HepG2 (cell line): ENCODE measurements around the gene SUPV3L1. TPM values are rescaled to one million over a fixed set of nuclear protein-coding genes. Genes with fewer than 3 reads are reported as not detected.

Source experiments
- ATAC-seq: fragments of 200-7000 bp; cut with Tn5 transposase; 3 replicates; pipeline ENCODE4 v1.9.1; 2020; ENCODE audit warnings: mild to moderate bottlenecking, moderate library complexity
- BruUV-seq: library from RNA; stranded (reverse); fragments of 400-500 nt; replicated peaks from 2 replicates; lab custom pipeline; 2021; lab: Mats Ljungman, UMichigan
- CTCF ChIA-PET: fragments of 300-600 bp; formaldehyde crosslinking; extraction: SDS; loops from one replicate; lab custom pipeline; 2021; ENCODE audit warnings: low total read pairs, inconsistent platforms, low intra/inter-chr PET ratio; lab: Yijun Ruan, JAX
- POLR2A ChIA-PET: fragments of 350-600 bp; sonication (Branson Sonifier 250); formaldehyde crosslinking; loops from one replicate; lab custom pipeline; 2020; ENCODE audit warnings: antibody characterized with exemption, inconsistent platforms; lab: Yijun Ruan, JAX
- DNase-seq: peaks from one replicate; pipeline ENCODE4 v3.0.0-alpha.2; 2015; ENCODE audit warnings: low spot score
- FAIRE-seq: peaks from 3 replicates; lab custom pipeline; 2011; peaks lifted over from hg19 to GRCh38; lab: Jason Lieb, UNC
- H2AFZ ChIP-seq: one replicate; pipeline ENCODE4 v1.6.1; 2011; ENCODE audit warnings: low read length, inconsistent platforms
- H3K27ac ChIP-seq: fragments of 300-600 bp; 3 replicates; pipeline ENCODE4 v1.8.0; 2011; ENCODE audit warnings: mixed run types, mild to moderate bottlenecking, mixed read lengths, low read length, inconsistent platforms; ENCODE audit not compliant: insufficient read depth; ENCODE audit errors: extremely low read length
- H3K27me3 ChIP-seq, 2 experiments: fragments of 200-600 bp in 1 of 2; 2 replicates in 1 of 2; 3 replicates in 1 of 2; pipeline versions ENCODE4 v1.6.0 to v1.8.0; 2011; ENCODE audit warnings: low read length in 2 of 2, mild to moderate bottlenecking in 2 of 2, moderate library complexity in 2 of 2, inconsistent platforms in 1 of 2; ENCODE audit not compliant: insufficient read depth in 2 of 2, control insufficient read depth in 1 of 2
- H3K36me3 ChIP-seq, 2 experiments: fragments of 200-600 bp in 1 of 2; replicated peaks in 1 of 2; 2 replicates in 1 of 2; 3 replicates in 1 of 2; pipeline versions ENCODE4 v1.5.1 to v1.8.0; 2011; ENCODE audit warnings: low read length in 2 of 2, inconsistent platforms in 1 of 2; ENCODE audit not compliant: insufficient read depth in 2 of 2, control insufficient read depth in 1 of 2
- H3K4me1 ChIP-seq: 2 replicates; pipeline ENCODE4 v1.5.1; 2012; ENCODE audit warnings: low read length, inconsistent platforms; ENCODE audit not compliant: insufficient read depth
- H3K4me2 ChIP-seq: 2 replicates; pipeline ENCODE4 v1.6.0; 2011; ENCODE audit warnings: low read depth, low read length, inconsistent platforms
- H3K4me3 ChIP-seq, 3 experiments: fragments of 200-600 bp in 1 of 3; sonication (generic), shearing (Covaris generic) in 1 of 3; replicated peaks in 1 of 3; 2 replicates each; pipeline ENCODE4 v1.5.1; 2011 to 2016; ENCODE audit warnings: low read length in 3 of 3, inconsistent platforms in 2 of 3, low read depth in 2 of 3, mild to moderate bottlenecking in 2 of 3, control low read depth in 1 of 3, mixed read lengths in 1 of 3; ENCODE audit not compliant: insufficient read depth in 1 of 3
- H3K79me2 ChIP-seq: one replicate; pipeline ENCODE4 v1.6.1; 2011; ENCODE audit warnings: low read length, inconsistent platforms; ENCODE audit not compliant: insufficient read depth
- H3K9ac ChIP-seq: 2 replicates; pipeline ENCODE4 v1.6.0; 2011; ENCODE audit warnings: mild to moderate bottlenecking, low read depth, low read length, inconsistent platforms; ENCODE audit not compliant: insufficient read depth
- H3K9me3 ChIP-seq: 2 replicates; pipeline ENCODE4 v1.5.1; 2012; ENCODE audit warnings: mild to moderate bottlenecking, low read length
- H4K20me1 ChIP-seq: 2 replicates; pipeline ENCODE4 v1.6.0; 2011; ENCODE audit warnings: inconsistent platforms, mild to moderate bottlenecking, low read length, moderate library complexity; ENCODE audit not compliant: insufficient read depth
- CCAR2 ChIP-seq: fragments of 200-400 bp; formaldehyde crosslinking; optimal IDR thresholded peaks from 2 replicates; pipeline ENCODE3; 2018; ENCODE audit warnings: low read depth, mild to moderate bottlenecking, low read length, moderate library complexity
- CHCHD3 ChIP-seq: sonication (generic); formaldehyde crosslinking; IDR thresholded peaks from 2 replicates; pipeline ENCODE4 v1.8.0; 2022; ENCODE audit warnings: mild to moderate bottlenecking, missing genetic modification reagents, moderate library complexity
- MED1 ChIP-seq: sonication (generic); formaldehyde crosslinking; IDR thresholded peaks from 2 replicates; pipeline ENCODE4 v1.4.0; 2020; ENCODE audit warnings: missing genetic modification reagents
- SRSF1 ChIP-seq: fragments of 200-400 bp; formaldehyde crosslinking; optimal IDR thresholded peaks from 2 replicates; pipeline ENCODE3; 2017; ENCODE audit warnings: mild to moderate bottlenecking, low read depth, low read length, moderate library complexity
- TBX3 ChIP-seq: fragments of 450-650 bp; IDR thresholded peaks from 2 replicates; pipeline ENCODE4 v1.6.1; 2017; ENCODE audit warnings: antibody characterized with exemption, mild to moderate bottlenecking, inconsistent platforms, borderline replicate concordance
- ZNF296 ChIP-seq: sonication (generic); formaldehyde crosslinking; conservative IDR thresholded peaks from 2 replicates; pipeline ENCODE4 v1.5.0; 2020; ENCODE audit warnings: mild to moderate bottlenecking, missing genetic modification reagents
- ZNF543 ChIP-seq: sonication (generic); formaldehyde crosslinking; IDR thresholded peaks from 2 replicates; pipeline ENCODE4 v1.4.0; 2020; ENCODE audit warnings: mild to moderate bottlenecking, missing genetic modification reagents
- ZNF597 ChIP-seq: sonication (generic); formaldehyde crosslinking; IDR thresholded peaks from 2 replicates; pipeline ENCODE4 v1.5.0; 2020; ENCODE audit warnings: missing genetic modification reagents
- ZNF792 ChIP-seq: IDR thresholded peaks from 2 replicates; pipeline ENCODE4 v1.6.1; 2016
- WGBS: methylation state at CpG from one replicate; pipeline ENCODE4 v1.1.6; 2017; ENCODE audit warnings: low lambda C conversion rate; 5-methylcytosine and 5-hydroxymethylcytosine counted together
- in situ Hi-C: cut with HindIII; loops from 2 replicates; pipeline ENCODE4 v1.10.0; 2017; ENCODE audit warnings: low pct_unique_long_range_greater_than_20kb; ENCODE audit not compliant: extremely low pct_ligation_motif_present
- intact Hi-C: fragments of 100-400 bp; cut with micrococcal nuclease; formaldehyde crosslinking; loops from one replicate; pipeline ENCODE4 v1.10.0; 2022; ENCODE audit not compliant: unreplicated experiment
- polyA plus RNA-seq, 8 experiments: library from polyadenylated mRNA; depleted of rRNA in 3 of 8; stranded (reverse) in 7 of 8; unstranded in 1 of 8; fragments of >200 nt; fragmentation: Illumina TruSeq in 4 of 8; extraction: Trizol in 4 of 8; gene quantifications; 2 replicates each; pipeline versions ENCODE4 v1.2.1 to v1.2.3, GENCODE V29; 2011 to 2016; ENCODE audit warnings: low read depth in 4 of 8, missing spikeins in 1 of 8, mixed read lengths in 1 of 8; ENCODE audit not compliant: insufficient read depth in 1 of 8
- total RNA-seq, 5 experiments: library from RNA; depleted of rRNA; stranded (reverse); fragments of >200 nt; fragmentation: Illumina TruSeq; extraction: Trizol; gene quantifications; 2 replicates each; pipeline ENCODE4 v1.2.3, GENCODE V29; 2016; ENCODE audit warnings: low read depth in 1 of 5
- TF ChIP-seq, protein P1 (sequence below), 2 experiments: sonication (generic) in 1 of 2; formaldehyde crosslinking in 1 of 2; IDR thresholded peaks; 2 replicates each; pipeline versions ENCODE4 v1.5.1 to v1.6.1; 2011 to 2020; ENCODE audit warnings: borderline replicate concordance in 1 of 2, low read depth in 1 of 2, low read length in 1 of 2, mild to moderate bottlenecking in 1 of 2, missing genetic modification reagents in 1 of 2, moderate library complexity in 1 of 2

The SUPV3L1 gene
- total and polyA plus RNA-seq, 2 of the 13 experiments (the other 11 are each of a cell fraction or from before 2014, with no cell fraction given), result 28.8 to 45.7 TPM

- 45% methylated on average over 2 of the region's 2 CpGs for WGBS
- Histone ChIP-seq H3K27me3 (no peaks in the 10 kb centered on the region), H3K4me2 (no peak overlapping the region), H3K9me3 (no peaks in the 10 kb centered on the region), H3K4me1 (peaks cover 39% of the 10 kb centered on the region), H3K36me3 (peaks cover 4 to 22% of the 10 kb centered on the region in 2 experiments), H3K4me3 (no peak overlapping the region), H4K20me1 (no peaks in the 10 kb centered on the region), H3K79me2 (no peaks in the 10 kb centered on the region), H3K9ac (no peak overlapping the region), H2AFZ (no peak overlapping the region), H3K27ac (no peak overlapping the region)
- intact Hi-C loops (no loop called here), in situ Hi-C loops (no loop called here)
- ATAC-seq (peak; percentile 15; the same call in 2 of the 3 replicates), DNase-seq (no peak), FAIRE-seq (no peak)
- ChIA-PET POLR2A (interaction anchor here (1.6 kb wide), 1 partner anchor 9 kb away, joined by 3 read pairs; the partner anchor contains the start of gene HKDC1), CTCF (no interaction called here)
- no TSS peak for BruUV-seq
- no peak for TF ChIP-seq CHCHD3
Measured at GRCh38 chr10:69211104-69211503, 31.1 kb downstream of the SUPV3L1 start.

DNA sequence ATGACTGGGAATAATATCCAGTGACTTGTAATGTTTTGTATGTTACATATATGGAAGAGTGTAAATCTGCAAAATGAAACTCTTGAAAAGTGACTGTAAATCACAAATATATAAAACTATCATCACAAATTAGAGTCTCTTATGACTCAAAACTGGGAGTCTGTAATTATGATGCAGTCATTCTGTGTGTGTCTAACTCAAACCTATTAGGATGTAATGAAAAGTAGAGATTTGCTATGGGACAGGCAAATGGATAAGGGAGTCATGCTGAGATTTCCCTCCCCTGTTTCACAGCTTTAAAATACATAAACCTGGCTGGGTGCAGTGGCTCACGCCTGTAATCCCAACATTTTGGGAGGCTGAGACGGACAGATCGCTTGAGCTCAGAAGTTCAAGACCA, 31.5 kb downstream of the SUPV3L1 start:
- Histone ChIP-seq H2AFZ (no peak overlapping the region), H3K27ac (no peak overlapping the region), H3K79me2 (no peaks in the 10 kb centered on the region), H3K27me3 (no peaks in the 10 kb centered on the region), H3K9ac (no peak overlapping the region), H3K9me3 (no peaks in the 10 kb centered on the region), H3K4me3 (no peak overlapping the region), H3K36me3 (peaks cover 3 to 18% of the 10 kb centered on the region in 2 experiments), H3K4me1 (peaks cover 43% of the 10 kb centered on the region), H3K4me2 (no peak overlapping the region), H4K20me1 (no peaks in the 10 kb centered on the region)
- WGBS, result 85% methylated on average over 3 of the region's 3 CpGs
- ChIA-PET POLR2A (interaction anchor here (1.6 kb wide), 1 partner anchor 9 kb away, joined by 3 read pairs; the partner anchor contains the start of gene HKDC1), CTCF (no interaction called here)
- no peak for FAIRE-seq
- in situ Hi-C loops (no loop called here), intact Hi-C loops (no loop called here)
- ATAC-seq, result no peak
- BruUV-seq, result no TSS peak
- no peak for DNase-seq
- no peak for TF ChIP-seq ZNF597 (CRISPR knock-in tag)
- no peak for TF ChIP-seq ZNF543 (CRISPR knock-in tag)
- TF ChIP-seq ZNF296 (CRISPR knock-in tag), result no peak
- no peak for TF ChIP-seq TBX3
- TF ChIP-seq ZNF792, result no peak
- TF ChIP-seq SRSF1, result no peak
- TF ChIP-seq MED1 (CRISPR knock-in tag), result no peak
- TF ChIP-seq CCAR2, result no peak
- TF ChIP-seq, protein P1, sequence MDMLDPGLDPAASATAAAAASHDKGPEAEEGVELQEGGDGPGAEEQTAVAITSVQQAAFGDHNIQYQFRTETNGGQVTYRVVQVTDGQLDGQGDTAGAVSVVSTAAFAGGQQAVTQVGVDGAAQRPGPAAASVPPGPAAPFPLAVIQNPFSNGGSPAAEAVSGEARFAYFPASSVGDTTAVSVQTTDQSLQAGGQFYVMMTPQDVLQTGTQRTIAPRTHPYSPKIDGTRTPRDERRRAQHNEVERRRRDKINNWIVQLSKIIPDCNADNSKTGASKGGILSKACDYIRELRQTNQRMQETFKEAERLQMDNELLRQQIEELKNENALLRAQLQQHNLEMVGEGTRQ (IDR thresholded peaks at IDR 0.05; ENCODE audit: low read depth, low read length), result no peak
- TF ChIP-seq, protein P1 (CRISPR knock-in tag; IDR thresholded peaks at IDR 0.05; ENCODE audit: borderline replicate concordance), result no peak
